Hematopoietic multipotent progenitor cell treated with erythropoietin and hydrocortisone succinate and interleukin-3 and kit ligand, for 15 days (in vitro differentiated cells): ENCODE measurements around the gene DCANP1.

Experiments
- DNase-seq: peaks from one replicate; pipeline ENCODE4 v3.0.0-alpha.2; 2015; ENCODE audit warnings: low spot score

Gene DCANP1

DNA sequence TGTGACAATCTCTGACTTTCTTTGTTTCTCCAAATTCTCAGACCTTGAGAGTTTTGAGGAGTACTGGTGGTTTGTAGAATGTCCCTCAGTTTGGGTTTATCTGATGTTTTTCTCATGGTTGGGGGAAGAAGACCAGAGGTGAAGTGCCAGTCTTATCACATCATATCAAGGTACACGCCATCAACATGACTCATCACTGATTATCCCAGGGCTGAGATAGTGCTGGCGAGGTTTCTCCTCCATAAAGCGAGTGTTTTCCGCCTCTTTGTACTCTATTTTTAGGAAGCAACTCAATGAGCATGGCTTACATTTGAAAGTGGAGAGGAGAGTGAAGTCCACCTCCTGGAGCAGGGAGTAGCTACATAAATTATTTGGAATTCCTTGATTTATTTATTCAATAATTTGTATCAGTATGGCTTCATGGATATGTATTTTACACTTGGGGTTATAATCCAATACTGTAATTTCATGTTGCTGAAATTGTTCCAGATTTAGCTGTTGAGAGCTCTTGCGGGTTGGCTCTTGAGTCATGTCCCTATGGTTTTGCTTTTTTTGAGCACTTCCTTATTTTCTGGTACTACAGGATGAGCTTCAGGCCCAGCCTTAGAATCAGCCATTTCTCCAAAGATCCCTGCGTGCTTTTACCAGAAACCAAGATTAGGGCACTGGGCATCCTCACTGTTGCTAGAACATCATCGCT, 23.9 kb downstream of the DCANP1 start:
- no peak for DNase-seq

- DNase-seq = no peak
Measured at GRCh38 chr5:135422419-135422818, 24.7 kb downstream of the DCANP1 start.

- DNase-seq = no peak
Measured at GRCh38 chr5:135417083-135417482, 30.1 kb downstream of the DCANP1 start.

- no peak for DNase-seq
Measured at GRCh38 chr5:135405082-135405481, 42.1 kb downstream of the DCANP1 start.

DNA sequence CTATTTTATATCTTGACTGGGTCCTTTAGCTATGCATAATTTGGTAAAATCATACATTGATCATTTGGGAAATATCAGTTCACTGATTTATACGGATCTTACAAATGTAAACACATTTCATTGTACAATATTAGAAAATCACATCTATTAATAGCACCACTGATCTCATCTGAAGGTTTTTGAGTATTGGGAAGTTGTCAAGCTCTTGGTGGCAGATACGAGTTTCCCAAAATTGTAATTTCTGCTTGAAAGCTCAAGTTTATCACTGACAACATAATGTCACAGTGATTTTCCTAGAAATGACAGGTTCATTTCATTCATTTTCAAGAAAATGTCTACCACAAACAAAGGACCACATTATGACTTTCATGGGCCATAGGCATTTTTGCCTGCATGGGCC, 45.1 kb downstream of the DCANP1 start:
- DNase-seq = no peak

- no peak for DNase-seq
Measured at GRCh38 chr5:135400866-135401265, 46.3 kb downstream of the DCANP1 start.

DNA sequence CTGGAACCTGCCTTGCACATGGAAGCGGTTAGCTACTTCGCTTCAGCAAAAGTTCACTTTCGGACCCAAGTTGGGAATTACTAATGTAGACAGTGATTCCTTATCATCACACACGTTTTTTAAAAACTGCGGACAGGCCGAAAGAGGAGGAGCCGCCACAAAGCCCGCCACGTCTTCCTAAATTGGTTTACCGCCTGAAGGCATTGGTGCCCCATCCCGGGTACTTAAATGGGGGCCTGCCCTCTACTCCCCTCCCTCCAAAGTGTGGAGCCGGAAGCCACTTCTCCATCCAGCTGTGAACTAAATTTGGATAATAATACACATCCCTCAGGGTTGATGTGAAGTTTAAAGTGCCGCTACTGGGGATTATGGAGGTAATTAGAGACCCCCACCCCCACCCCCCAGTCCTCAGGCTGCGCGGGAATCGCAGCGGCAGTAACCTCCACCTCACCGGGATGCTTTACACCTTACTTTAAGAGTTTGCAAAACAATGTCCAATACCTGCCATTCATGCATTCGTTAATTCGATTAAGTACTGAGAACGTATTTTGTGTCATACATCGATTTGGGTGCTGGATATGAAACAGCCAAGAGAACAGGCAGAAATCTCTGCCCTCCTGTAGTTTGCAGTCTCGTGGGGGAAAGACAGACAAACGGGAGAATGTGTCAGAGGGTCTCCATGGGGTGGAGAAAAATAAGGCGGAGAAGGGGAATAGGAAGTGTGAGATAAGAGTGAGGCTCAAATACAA, 47.2 kb downstream of the DCANP1 start:
- no peak for DNase-seq

DNA sequence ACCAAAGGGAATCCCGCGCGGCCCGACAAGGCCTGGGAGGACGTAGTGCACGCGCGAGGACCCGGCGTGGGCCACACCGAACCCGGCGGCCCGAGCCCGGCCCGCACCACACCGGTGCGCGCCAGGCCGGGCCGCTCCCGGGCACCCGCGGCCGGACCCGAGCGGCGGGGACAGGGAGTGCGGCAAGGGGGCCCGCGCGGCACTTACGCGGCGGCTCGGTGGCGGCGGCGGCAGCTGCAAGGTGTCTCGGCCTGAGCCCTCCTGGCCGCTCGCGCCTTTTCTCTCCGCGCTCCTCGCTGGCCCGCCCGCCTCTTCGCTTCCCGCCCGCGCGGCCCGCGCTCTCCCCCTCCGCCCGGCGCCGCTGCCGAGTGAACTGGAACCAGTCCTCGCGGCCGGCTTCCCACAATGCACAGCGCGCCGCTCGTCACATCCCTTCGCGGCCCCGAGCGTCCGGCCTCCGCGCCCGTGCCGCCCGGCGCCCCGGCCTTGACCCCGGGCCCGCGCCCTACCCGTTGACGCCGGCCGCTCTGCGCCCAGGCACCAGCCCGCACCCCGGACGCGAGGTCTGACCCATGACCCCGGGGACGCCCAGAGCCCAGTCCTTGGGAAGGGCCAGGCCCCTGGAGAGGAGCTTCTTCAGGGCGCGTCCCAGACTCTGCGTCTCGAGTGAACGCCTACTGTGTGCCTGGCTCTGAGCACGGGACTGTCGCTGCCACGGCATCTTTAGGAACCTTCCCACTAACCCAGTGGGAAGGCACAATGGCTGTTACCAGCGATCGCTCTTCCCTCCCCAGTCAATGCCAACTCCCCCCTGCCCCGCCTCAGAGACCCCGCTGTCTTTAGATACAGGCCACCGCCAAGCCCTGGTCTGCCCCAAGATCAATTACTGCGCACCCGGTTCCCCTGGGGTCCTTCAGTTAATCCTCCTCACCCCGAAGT, 48.0 kb downstream of the DCANP1 start, which contains the start of gene MACROH2A1:
TSS of gene MACROH2A1 (minus strand) at position 377 of the 939 bp plus-strand sequence. CDS start 10,138 bp downstream, outside the sequence.
- DNase-seq = peak; percentile 86

GRCh38 chr5:135398160-135398854, 48.8 kb downstream of the DCANP1 start:
- DNase-seq = no peak

DNA sequence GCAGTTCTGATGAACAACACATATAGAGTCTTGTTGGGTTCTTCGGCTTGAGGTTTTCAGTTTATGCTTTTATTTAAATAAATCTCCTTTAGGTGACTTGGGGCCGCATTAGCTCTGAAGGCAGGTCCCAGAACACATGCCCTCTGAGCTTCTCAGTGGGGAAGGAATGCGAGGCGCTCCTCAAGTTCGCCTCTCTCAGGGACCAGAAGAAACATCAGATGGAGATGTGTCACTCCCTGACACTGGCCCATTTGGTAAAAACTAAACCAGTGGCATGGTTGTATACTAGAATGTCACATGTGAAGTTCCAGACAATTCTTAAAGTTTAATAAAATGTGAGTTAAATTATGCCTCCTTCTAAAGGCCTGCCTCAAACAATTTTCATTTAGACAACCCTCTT, 50.1 kb downstream of the DCANP1 start:
- no peak for DNase-seq

GRCh38 chr5:135396459-135397055, 50.6 kb downstream of the DCANP1 start:
- no peak for DNase-seq

GRCh38 chr5:135395866-135396265, 51.3 kb downstream of the DCANP1 start:
- no peak for DNase-seq

GRCh38 chr5:135395451-135395850, 51.7 kb downstream of the DCANP1 start:
- DNase-seq = peak; percentile 40
